Sigmoid colon (tissue), 7 donors: ENCODE results near the gene NHLRC4. TPM values are rescaled to one million over a fixed set of nuclear protein-coding genes. Genes with fewer than 3 reads are reported as not detected.
"Not testable (repeated sequence)": the region's sequence is repeated elsewhere in the genome, so short reads cannot be mapped to it uniquely, and the experiment has no call there.

Experiments
- DNase-seq: peaks from one replicate; pipeline ENCODE4 v3.0.0-alpha.2; 2019
- H3K27ac ChIP-seq, 4 donors: fragments of 200-600 bp; sonication (generic); one replicate each; pipeline ENCODE4 v1.5.1; 2016 to 2019; ENCODE audit warnings: mild to moderate bottlenecking in 1 of 4
- H3K27me3 ChIP-seq, 3 donors: fragments of 200-600 bp; sonication (generic); one replicate each; pipeline ENCODE4 v1.5.1; 2019; ENCODE audit warnings: mild to moderate bottlenecking in 1 of 3
- H3K36me3 ChIP-seq, 4 donors: fragments of 200-600 bp; sonication (generic); one replicate each; pipeline ENCODE4 v1.5.1; 2016 to 2019
- H3K4me1 ChIP-seq, 4 donors: fragments of 200-600 bp; sonication (generic); one replicate each; pipeline ENCODE4 v1.5.1; 2017 to 2019
- H3K4me3 ChIP-seq, 4 donors: fragments of 200-600 bp; sonication (generic); one replicate each; pipeline ENCODE4 v1.5.1; 2017 to 2019; ENCODE audit warnings: mild to moderate bottlenecking in 2 of 4, moderate library complexity in 1 of 4
- H3K9me3 ChIP-seq, 4 donors: fragments of 200-600 bp in 3 of 4; sonication (generic) in 3 of 4; one replicate each; pipeline versions ENCODE4 v1.5.1 to v1.6.1; 2013 to 2019
- EP300 ChIP-seq, 4 donors: sonication (generic); formaldehyde crosslinking; IDR thresholded peaks; one replicate each; pipeline ENCODE4 v1.6.1; 2017; ENCODE audit warnings: antibody characterized with exemption in 4 of 4
- POLR2A ChIP-seq, 2 donors: fragments of 450-650 bp; IDR thresholded peaks; one replicate each; pipeline ENCODE4 v1.6.1; 2016; ENCODE audit warnings: antibody characterized with exemption in 2 of 2, mild to moderate bottlenecking in 2 of 2, moderate library complexity in 2 of 2
- POLR2AphosphoS5 ChIP-seq, 4 donors: sonication (generic); formaldehyde crosslinking; IDR thresholded peaks; one replicate each; pipeline ENCODE4 v1.6.1; 2017; ENCODE audit warnings: antibody characterized with exemption in 4 of 4
- WGBS, 2 donors: extraction: QIAGEN DNeasy Blood & Tissue Kit; methylation state at CpG; one replicate each; pipeline ENCODE4 v1.1.7; 2013; 5-methylcytosine and 5-hydroxymethylcytosine counted together
- intact Hi-C: fragments of 100-400 bp; cut with DNase I; formaldehyde crosslinking; loops from one replicate; pipeline ENCODE4 v1.15.1; 2023
- polyA plus RNA-seq, 3 donors: library from polyadenylated mRNA; stranded (reverse); fragments of 200-250 nt; gene quantifications; one replicate each; pipeline ENCODE4 v1.2.3, GENCODE V29; 2013
- total RNA-seq, 4 donors: library from RNA; depleted of rRNA; stranded (reverse); fragments of >200 nt; gene quantifications; one replicate each; pipeline ENCODE4 v1.1.0, GENCODE V29; 2016
- TF ChIP-seq, protein P1 (sequence below), 4 experiments: fragments of 450-650 bp in 3 of 4; fragments of 200-600 bp in 1 of 4; IDR thresholded peaks; one replicate each; pipeline ENCODE4 v1.5.1; 2016 to 2019; ENCODE audit warnings: antibody characterized with exemption in 4 of 4, mild to moderate bottlenecking in 3 of 4, moderate library complexity in 2 of 4
- donor health status: healthy with polysubstance abuse.
- donor health status: Bipolar disorder and iron deficiency.
- donor health status: healthy.

Gene NHLRC4
- total and polyA plus RNA-seq, 7 donors, result 0.60 to 4.2 (median 1.5) TPM

DNA sequence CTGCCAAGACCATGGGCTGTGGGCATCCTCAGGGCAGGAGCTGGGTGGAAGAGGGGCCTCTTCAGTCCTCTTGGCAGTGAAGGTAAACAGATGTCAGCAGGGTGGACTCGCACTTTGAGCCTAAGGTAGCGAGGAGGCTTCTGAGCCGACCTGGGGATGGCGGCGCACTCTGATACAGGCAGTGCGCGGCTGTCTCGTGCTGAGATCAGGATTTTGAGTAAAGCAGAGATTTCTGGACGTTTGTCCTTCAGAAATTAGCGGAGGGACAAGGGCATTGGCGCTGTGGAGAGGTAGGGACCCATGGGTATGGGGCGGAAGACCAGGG is 29.9 kb downstream of the NHLRC4 start:
- 87 to 96% methylated on average over 12 of the region's 12 CpGs for WGBS, 2 donors
- H3K36me3 ChIP-seq, result peaks cover 0 to 18% (median 0%) of the 10 kb centered on the region in 4 donors
- no peak overlapping the region for H3K27ac ChIP-seq
- no peak overlapping the region for H3K4me3 ChIP-seq
- DNase-seq, result no peak
- intact Hi-C loops, result no loop called here
- H3K27me3 ChIP-seq, result no peaks in the 10 kb centered on the region
- H3K4me1 ChIP-seq, result peaks cover 0 to 20% (median 11%) of the 10 kb centered on the region in 4 donors
- no peaks in the 10 kb centered on the region for H3K9me3 ChIP-seq
- TF ChIP-seq, protein P1, sequence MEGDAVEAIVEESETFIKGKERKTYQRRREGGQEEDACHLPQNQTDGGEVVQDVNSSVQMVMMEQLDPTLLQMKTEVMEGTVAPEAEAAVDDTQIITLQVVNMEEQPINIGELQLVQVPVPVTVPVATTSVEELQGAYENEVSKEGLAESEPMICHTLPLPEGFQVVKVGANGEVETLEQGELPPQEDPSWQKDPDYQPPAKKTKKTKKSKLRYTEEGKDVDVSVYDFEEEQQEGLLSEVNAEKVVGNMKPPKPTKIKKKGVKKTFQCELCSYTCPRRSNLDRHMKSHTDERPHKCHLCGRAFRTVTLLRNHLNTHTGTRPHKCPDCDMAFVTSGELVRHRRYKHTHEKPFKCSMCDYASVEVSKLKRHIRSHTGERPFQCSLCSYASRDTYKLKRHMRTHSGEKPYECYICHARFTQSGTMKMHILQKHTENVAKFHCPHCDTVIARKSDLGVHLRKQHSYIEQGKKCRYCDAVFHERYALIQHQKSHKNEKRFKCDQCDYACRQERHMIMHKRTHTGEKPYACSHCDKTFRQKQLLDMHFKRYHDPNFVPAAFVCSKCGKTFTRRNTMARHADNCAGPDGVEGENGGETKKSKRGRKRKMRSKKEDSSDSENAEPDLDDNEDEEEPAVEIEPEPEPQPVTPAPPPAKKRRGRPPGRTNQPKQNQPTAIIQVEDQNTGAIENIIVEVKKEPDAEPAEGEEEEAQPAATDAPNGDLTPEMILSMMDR (IDR thresholded peaks at IDR 0.05), result no peak
- no peak for TF ChIP-seq POLR2AphosphoS5 (IDR thresholded peaks at IDR 0.05)
- no peak for TF ChIP-seq EP300 (IDR thresholded peaks at IDR 0.05)
- TF ChIP-seq POLR2A (IDR thresholded peaks at IDR 0.05), result no peak

DNA sequence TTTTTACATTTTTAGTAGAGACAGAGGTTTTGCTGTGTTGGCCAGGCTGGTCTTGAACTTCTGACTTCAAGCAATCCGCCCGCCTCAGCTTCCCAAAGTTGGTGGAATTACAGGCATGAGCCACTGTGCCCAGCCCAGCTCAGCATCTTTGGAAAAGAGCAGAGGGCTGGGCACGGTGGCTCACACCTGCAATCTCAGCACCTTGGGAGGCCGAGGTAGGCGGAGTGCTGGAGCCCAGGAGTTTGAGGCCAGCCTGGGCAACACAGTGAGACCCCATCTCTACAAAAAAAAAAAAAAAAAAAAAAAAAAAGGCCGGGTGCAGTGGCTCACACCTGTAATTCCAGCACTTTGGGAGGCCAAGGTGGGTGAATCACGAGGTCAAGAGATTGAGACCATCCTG is 30.9 kb downstream of the NHLRC4 start:
- WGBS, 2 donors, result 96% methylated on average over 7 of the region's 7 CpGs
- H3K27ac ChIP-seq, DNase-seq, H3K27me3 ChIP-seq, H3K9me3 ChIP-seq, H3K4me3 ChIP-seq, intact Hi-C loops: not testable (repeated sequence)
- Histone ChIP-seq H3K36me3 (peaks cover 0 to 18% (median 0%) of the 10 kb centered on the region in 4 donors), H3K4me1 (peaks cover 0 to 10% (median 3%) of the 10 kb centered on the region in 4 donors)

DNA sequence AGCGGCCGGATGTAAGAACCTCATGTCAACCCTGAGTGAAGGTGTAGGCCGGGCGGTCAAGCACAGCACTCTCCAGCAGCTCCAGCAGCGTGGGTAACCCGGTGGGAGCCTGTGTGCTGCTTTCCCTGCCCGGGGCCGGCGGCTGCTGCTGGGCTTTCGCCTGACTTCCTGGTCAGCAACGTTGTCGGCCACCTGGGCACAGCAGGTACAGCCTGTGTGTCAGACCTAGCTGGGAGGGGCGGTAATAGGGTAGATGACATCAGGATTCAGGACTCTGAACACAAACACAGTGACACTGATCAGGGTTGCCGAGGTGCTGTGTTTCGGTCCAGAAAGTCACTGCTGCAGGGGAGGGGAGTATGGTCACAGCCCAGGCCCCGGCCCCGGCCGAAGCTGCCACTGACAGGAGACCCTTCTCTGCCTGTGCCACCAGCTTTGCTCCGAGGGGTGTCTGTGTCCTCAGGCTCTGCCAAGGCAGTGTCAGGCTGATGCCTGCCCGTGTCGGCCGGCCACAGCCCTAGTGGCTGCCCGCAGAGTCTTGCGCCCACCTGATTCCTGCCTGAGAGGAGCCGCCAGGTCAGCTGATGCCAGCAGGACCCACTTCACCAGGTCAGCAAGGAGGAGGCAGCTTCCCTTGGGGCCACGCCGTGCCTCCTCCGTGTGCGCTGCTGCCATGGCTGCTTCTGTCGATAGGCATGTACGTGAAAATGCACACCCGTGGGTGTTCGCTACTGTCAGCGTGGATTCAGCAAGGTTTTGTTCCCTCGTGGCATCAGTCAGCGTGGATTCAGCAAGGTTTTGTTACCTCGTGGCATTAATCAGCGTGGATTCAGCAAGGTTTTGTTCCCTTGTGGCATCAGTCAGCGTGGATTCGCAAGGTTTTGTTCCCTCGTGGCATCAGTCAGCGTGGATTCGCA is 32.3 kb downstream of the NHLRC4 start:
- Histone ChIP-seq H3K9me3 (no peaks in the 10 kb centered on the region), H3K36me3 (peaks cover 0 to 13% (median 0%) of the 10 kb centered on the region in 4 donors), H3K4me1 (no peaks in the 10 kb centered on the region), H3K27me3 (no peaks in the 10 kb centered on the region), H3K27ac (no peak overlapping the region), H3K4me3 (no peak overlapping the region)
- 89 to 97% methylated on average over 43 of the region's 43 CpGs for WGBS, 2 donors
- no peak for DNase-seq
- TF ChIP-seq, protein P1 (IDR thresholded peaks at IDR 0.05), result no peak
- TF ChIP-seq EP300 (IDR thresholded peaks at IDR 0.05) (no peak), POLR2A (IDR thresholded peaks at IDR 0.05) (no peak), POLR2AphosphoS5 (IDR thresholded peaks at IDR 0.05) (no peak)
- intact Hi-C loops, result no loop called here

DNA sequence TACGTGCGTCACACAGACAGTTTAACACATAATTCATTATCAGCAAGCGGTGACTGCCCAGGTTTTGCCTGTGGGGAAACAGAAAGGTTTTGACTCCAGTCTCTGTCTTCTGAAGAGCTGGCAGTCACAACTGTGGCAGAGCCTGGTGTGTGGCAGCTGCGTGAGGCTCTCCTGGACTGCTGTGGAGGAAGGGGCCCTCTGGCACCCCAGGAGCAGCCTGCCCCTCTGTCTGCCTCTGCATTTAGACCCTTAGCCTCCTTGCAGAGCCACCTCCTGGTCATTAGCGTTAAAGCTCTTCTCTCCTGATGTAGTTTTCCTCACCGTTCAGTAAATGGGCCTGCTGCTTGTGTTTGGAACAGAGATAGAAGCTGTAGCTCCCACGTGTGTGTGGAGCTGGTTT is 34.0 kb downstream of the NHLRC4 start:
- DNase-seq, result no peak
- peaks cover 0 to 13% (median 0%) of the 10 kb centered on the region in 4 donors for H3K36me3 ChIP-seq
- no peaks in the 10 kb centered on the region for H3K9me3 ChIP-seq
- no peaks in the 10 kb centered on the region for H3K4me1 ChIP-seq
- H3K27me3 ChIP-seq, result no peaks in the 10 kb centered on the region
- H3K4me3 ChIP-seq, result no peak overlapping the region
- no peak overlapping the region for H3K27ac ChIP-seq
- intact Hi-C loops, result no loop called here
- TF ChIP-seq POLR2AphosphoS5 (IDR thresholded peaks at IDR 0.05), result no peak
- no peak for TF ChIP-seq EP300 (IDR thresholded peaks at IDR 0.05)
- TF ChIP-seq, protein P1 (IDR thresholded peaks at IDR 0.05), result no peak
- 53 to 54% methylated on average over 7 of the region's 7 CpGs for WGBS, 2 donors

DNA sequence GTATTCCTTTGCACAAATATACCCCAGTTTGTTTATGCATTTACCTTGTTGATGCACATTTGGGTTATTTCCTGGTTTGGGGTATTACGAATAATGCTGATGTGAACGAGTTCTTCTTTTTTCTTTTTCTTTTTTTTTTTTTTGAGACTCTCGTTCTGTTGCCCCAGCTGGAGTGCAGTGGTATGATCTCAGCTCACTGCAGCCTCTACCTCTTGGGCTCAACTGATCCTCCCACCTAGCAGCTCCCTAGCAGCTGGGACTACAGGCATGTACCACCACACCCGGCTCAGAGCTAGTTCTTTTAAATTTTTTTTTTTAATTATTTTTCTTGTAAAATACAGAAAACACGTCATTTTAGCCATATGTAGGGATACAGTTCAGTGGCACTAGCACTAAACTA is 37.1 kb downstream of the NHLRC4 start:
- intact Hi-C loops, result no loop called here
- WGBS, 2 donors, result 70 to 91% methylated on average over 5 of the region's 5 CpGs

More for the DNA sequence above, 37.1 kb downstream of the NHLRC4 start:
- Histone ChIP-seq H3K4me1 (no peaks in the 10 kb centered on the region), H3K9me3 (no peaks in the 10 kb centered on the region), H3K36me3 (peaks cover 0 to 13% (median 0%) of the 10 kb centered on the region in 4 donors), H3K27me3 (no peaks in the 10 kb centered on the region), H3K27ac (no peak overlapping the region), H3K4me3 (no peak overlapping the region)
- no peak for DNase-seq
- TF ChIP-seq POLR2A (IDR thresholded peaks at IDR 0.05) (no peak), POLR2AphosphoS5 (IDR thresholded peaks at IDR 0.05) (no peak), EP300 (IDR thresholded peaks at IDR 0.05) (no peak)
- TF ChIP-seq, protein P1 (IDR thresholded peaks at IDR 0.05), result no peak
